ENCODE measurements around the gene PTPRF.

Gene PTPRF

GRCh38 chr1:43598622-43599021 is 67.9 kb downstream of the PTPRF start:
- no peak for DNase-seq (ENCODE audit: extremely low read depth, low read depth)
- TF ChIP-seq CTCF (IDR thresholded peaks at IDR 0.05; ENCODE audit: low read depth, low read length, missing control alignments), result no peak
- no peak overlapping the region for H3K4me3 ChIP-seq (replicated peaks; ENCODE audit: low read depth, low read length)

- no peak for DNase-seq (ENCODE audit: extremely low read depth, low read depth)
- H3K4me3 ChIP-seq (replicated peaks; ENCODE audit: low read depth, low read length), result no peak overlapping the region
- no peak for TF ChIP-seq CTCF (IDR thresholded peaks at IDR 0.05; ENCODE audit: low read depth, low read length, missing control alignments)
These were observed 69.6 kb downstream of the PTPRF start for GRCh38 chr1:43600033-43601020.

- H3K4me3 ChIP-seq (replicated peaks; ENCODE audit: low read depth, low read length), result no peak overlapping the region
- DNase-seq (ENCODE audit: extremely low read depth, low read depth), result no peak
- TF ChIP-seq CTCF (IDR thresholded peaks at IDR 0.05; ENCODE audit: low read depth, low read length, missing control alignments), result no peak
These were observed 72.3 kb downstream of the PTPRF start for GRCh38 chr1:43602990-43603389.

- no peak overlapping the region for H3K4me3 ChIP-seq (replicated peaks; ENCODE audit: low read depth, low read length)
- no peak for TF ChIP-seq CTCF (IDR thresholded peaks at IDR 0.05; ENCODE audit: low read depth, low read length, missing control alignments)
- no peak for DNase-seq (ENCODE audit: extremely low read depth, low read depth)
These were observed 73.5 kb downstream of the PTPRF start for GRCh38 chr1:43604192-43604591.

GRCh38 chr1:43605157-43605556 is 74.5 kb downstream of the PTPRF start:
- H3K4me3 ChIP-seq (replicated peaks; ENCODE audit: low read depth, low read length), result no peak overlapping the region
- TF ChIP-seq CTCF (IDR thresholded peaks at IDR 0.05; ENCODE audit: low read depth, low read length, missing control alignments), result no peak
- no peak for DNase-seq (ENCODE audit: extremely low read depth, low read depth)

- TF ChIP-seq CTCF (IDR thresholded peaks at IDR 0.05; ENCODE audit: low read depth, low read length, missing control alignments), result no peak
- no peak overlapping the region for H3K4me3 ChIP-seq (replicated peaks; ENCODE audit: low read depth, low read length)
- DNase-seq (ENCODE audit: extremely low read depth, low read depth), result no peak
These were observed 75.1 kb downstream of the PTPRF start for GRCh38 chr1:43605766-43606165.

Measured in HFF-Myc (cell line).